Activated CD8-positive, alpha-beta memory T cell treated with anti-CD3 and anti-CD28 coated beads, Interleukin-2, amount 10 ng/mL, durations not matched to agents 7 days and 5 days (primary cell): ENCODE data around the gene ERI3. TPM values are rescaled to one million over a fixed set of nuclear protein-coding genes. Genes with fewer than 3 reads are reported as not detected.

Experiments used
- ATAC-seq: fragments of 150-1000 bp; cut with Tn5 transposase; one replicate; pipeline ENCODE4 v1.10.0; 2021; ENCODE audit warnings: moderate library complexity
- CTCF ChIA-PET: fragments of 350-600 bp; sonication (Branson Sonifier 250); formaldehyde crosslinking; loops from one replicate; lab custom pipeline; 2021; ENCODE audit warnings: antibody characterized with exemption; lab: Charles Lee
- DNase-seq: peaks from one replicate; pipeline ENCODE4 v3.0.0-alpha.2; 2020
- H3K27ac Mint-ChIP-seq: one replicate; pipeline ENCODE4 v1.8.0; 2021; ENCODE audit warnings: mild to moderate bottlenecking, mixed read lengths
- H3K27me3 Mint-ChIP-seq: one replicate; pipeline ENCODE4 v1.8.0; 2021; ENCODE audit warnings: mixed read lengths
- H3K36me3 Mint-ChIP-seq: one replicate; pipeline ENCODE4 v1.8.0; 2021; ENCODE audit warnings: mild to moderate bottlenecking, mixed read lengths
- H3K4me1 Mint-ChIP-seq: one replicate; pipeline ENCODE4 v1.8.0; 2021; ENCODE audit warnings: mixed read lengths
- H3K4me3 Mint-ChIP-seq: one replicate; pipeline ENCODE4 v1.8.0; 2021; ENCODE audit warnings: mild to moderate bottlenecking, moderate library complexity, mixed read lengths
- H3K9me3 Mint-ChIP-seq: one replicate; pipeline ENCODE4 v1.8.0; 2022; ENCODE audit warnings: low read depth, mixed read lengths
- total RNA-seq, 2 experiments: library from RNA; stranded (reverse); gene quantifications; one replicate each; pipeline ENCODE4 v1.2.3, GENCODE V29; 2021

Gene ERI3
- total RNA-seq, 2 experiments from 2014 or later: 27.2 to 30.4 TPM

GRCh38 chr1:44238660-44239059 is 116.4 kb downstream of the ERI3 start:
- H3K4me1 Mint-ChIP-seq: peaks cover 2% of the 10 kb centered on the region
- no peaks in the 10 kb centered on the region for H3K27me3 Mint-ChIP-seq
- ATAC-seq: no peak
- H3K4me3 Mint-ChIP-seq: no peak overlapping the region
- DNase-seq: no peak
- H3K27ac Mint-ChIP-seq: no peak overlapping the region
- H3K9me3 Mint-ChIP-seq: no peaks in the 10 kb centered on the region
- H3K36me3 Mint-ChIP-seq: no peaks in the 10 kb centered on the region
- CTCF ChIA-PET: interaction anchor here (0.5 to 1.9 kb wide), 5 partner anchors 13 to 146 kb away, joined by 3 to 12 read pairs (median 3); no protein-coding TSS in a partner anchor

GRCh38 chr1:44237721-44238457 is 117.2 kb downstream of the ERI3 start:
- H3K4me1 Mint-ChIP-seq: peaks cover 2% of the 10 kb centered on the region
- H3K27ac Mint-ChIP-seq: no peak overlapping the region
- CTCF ChIA-PET: interaction anchor here (0.6 to 1.9 kb wide), 8 partner anchors 13 to 145 kb away, joined by 3 to 12 read pairs (median 3); partner anchors contain the start of gene DMAP1
- DNase-seq (peak; percentile 50), ATAC-seq (peak; percentile 73)
- H3K27me3 Mint-ChIP-seq: no peaks in the 10 kb centered on the region
- no peaks in the 10 kb centered on the region for H3K9me3 Mint-ChIP-seq
- no peaks in the 10 kb centered on the region for H3K36me3 Mint-ChIP-seq
- no peak overlapping the region for H3K4me3 Mint-ChIP-seq

- Mint-ChIP-seq H3K4me1 (peaks cover 2% of the 10 kb centered on the region), H3K36me3 (no peaks in the 10 kb centered on the region), H3K9me3 (no peaks in the 10 kb centered on the region), H3K27ac (no peak overlapping the region), H3K4me3 (no peak overlapping the region), H3K27me3 (no peaks in the 10 kb centered on the region)
- ATAC-seq (no peak), DNase-seq (no peak)
- CTCF ChIA-PET: no interaction called here
These were observed 118.4 kb downstream of the ERI3 start for GRCh38 chr1:44236490-44237272.

GRCh38 chr1:44235808-44236207 is 119.2 kb downstream of the ERI3 start:
- no peaks in the 10 kb centered on the region for H3K27me3 Mint-ChIP-seq
- ATAC-seq (no peak), DNase-seq (no peak)
- no peaks in the 10 kb centered on the region for H3K36me3 Mint-ChIP-seq
- H3K27ac Mint-ChIP-seq: no peak overlapping the region
- no peaks in the 10 kb centered on the region for H3K9me3 Mint-ChIP-seq
- H3K4me1 Mint-ChIP-seq: peaks cover 2% of the 10 kb centered on the region
- CTCF ChIA-PET: interaction anchor here (0.9 kb wide), 1 partner anchor 11 kb away, joined by 3 read pairs; no protein-coding TSS in a partner anchor
- no peak overlapping the region for H3K4me3 Mint-ChIP-seq

- peaks cover 2% of the 10 kb centered on the region for H3K4me1 Mint-ChIP-seq
- no peaks in the 10 kb centered on the region for H3K27me3 Mint-ChIP-seq
- H3K4me3 Mint-ChIP-seq: no peak overlapping the region
- H3K9me3 Mint-ChIP-seq: no peaks in the 10 kb centered on the region
- H3K27ac Mint-ChIP-seq: no peak overlapping the region
- H3K36me3 Mint-ChIP-seq: no peaks in the 10 kb centered on the region
- CTCF ChIA-PET: interaction anchor here (1.1 to 1.2 kb wide), 2 partner anchors 16 to 198 kb away, joined by 3 to 7 read pairs; no protein-coding TSS in a partner anchor
- ATAC-seq: no peak
- no peak for DNase-seq
These were observed 121.5 kb downstream of the ERI3 start for GRCh38 chr1:44233593-44233992.

- H3K27me3 Mint-ChIP-seq: no peaks in the 10 kb centered on the region
- DNase-seq: no peak
- no peaks in the 10 kb centered on the region for H3K4me1 Mint-ChIP-seq
- H3K27ac Mint-ChIP-seq: no peak overlapping the region
- H3K9me3 Mint-ChIP-seq: no peaks in the 10 kb centered on the region
- H3K4me3 Mint-ChIP-seq: no peak overlapping the region
- ATAC-seq: no peak
- H3K36me3 Mint-ChIP-seq: no peaks in the 10 kb centered on the region
- CTCF ChIA-PET: no interaction called here
These were observed 124.3 kb downstream of the ERI3 start for GRCh38 chr1:44230796-44231195.

GRCh38 chr1:44229435-44230167 is 125.5 kb downstream of the ERI3 start:
- H3K27ac Mint-ChIP-seq: no peak overlapping the region
- CTCF ChIA-PET: no interaction called here
- H3K4me3 Mint-ChIP-seq: no peak overlapping the region
- H3K36me3 Mint-ChIP-seq: no peaks in the 10 kb centered on the region
- no peak for DNase-seq
- no peaks in the 10 kb centered on the region for H3K4me1 Mint-ChIP-seq
- ATAC-seq: no peak
- no peaks in the 10 kb centered on the region for H3K27me3 Mint-ChIP-seq
- H3K9me3 Mint-ChIP-seq: no peaks in the 10 kb centered on the region

GRCh38 chr1:44228218-44228617 is 126.8 kb downstream of the ERI3 start:
- no peaks in the 10 kb centered on the region for H3K36me3 Mint-ChIP-seq
- DNase-seq (no peak), ATAC-seq (no peak)
- H3K4me3 Mint-ChIP-seq: no peak overlapping the region
- no peaks in the 10 kb centered on the region for H3K27me3 Mint-ChIP-seq
- CTCF ChIA-PET: interaction anchor here (1.7 kb wide), 1 partner anchor 11 kb away, joined by 6 read pairs; no protein-coding TSS in a partner anchor
- H3K27ac Mint-ChIP-seq: no peak overlapping the region
- no peaks in the 10 kb centered on the region for H3K4me1 Mint-ChIP-seq
- H3K9me3 Mint-ChIP-seq: no peaks in the 10 kb centered on the region

GRCh38 chr1:44227211-44227610 is 127.8 kb downstream of the ERI3 start:
- ATAC-seq (no peak), DNase-seq (no peak)
- no peak overlapping the region for H3K27ac Mint-ChIP-seq
- H3K4me3 Mint-ChIP-seq: no peak overlapping the region
- CTCF ChIA-PET: interaction anchor here (1.7 kb wide), 1 partner anchor 10 kb away, joined by 6 read pairs; no protein-coding TSS in a partner anchor
- no peaks in the 10 kb centered on the region for H3K36me3 Mint-ChIP-seq
- H3K9me3 Mint-ChIP-seq: no peaks in the 10 kb centered on the region
- H3K4me1 Mint-ChIP-seq: peaks cover 3% of the 10 kb centered on the region
- H3K27me3 Mint-ChIP-seq: no peaks in the 10 kb centered on the region

- H3K4me3 Mint-ChIP-seq: no peak overlapping the region
- H3K27ac Mint-ChIP-seq: no peak overlapping the region
These were observed 129.3 kb downstream of the ERI3 start for GRCh38 chr1:44225761-44226160.

GRCh38 chr1:44223187-44223610 is 131.9 kb downstream of the ERI3 start:
- no peak overlapping the region for H3K4me3 Mint-ChIP-seq
- peaks cover 9% of the 10 kb centered on the region for H3K36me3 Mint-ChIP-seq
- no peak overlapping the region for H3K27ac Mint-ChIP-seq
- CTCF ChIA-PET: no interaction called here
- ATAC-seq: no peak
- peaks cover 13% of the 10 kb centered on the region for H3K4me1 Mint-ChIP-seq
- H3K27me3 Mint-ChIP-seq: no peaks in the 10 kb centered on the region
- no peaks in the 10 kb centered on the region for H3K9me3 Mint-ChIP-seq
- no peak for DNase-seq

More at GRCh38 chr1:44225761-44226160, 129.3 kb downstream of the ERI3 start:
- H3K27me3 Mint-ChIP-seq: no peaks in the 10 kb centered on the region
- no peak for ATAC-seq
- no peaks in the 10 kb centered on the region for H3K9me3 Mint-ChIP-seq
- CTCF ChIA-PET: interaction anchor here (0.8 to 1.5 kb wide), 3 partner anchors 8 to 10 kb away, joined by 3 read pairs; no protein-coding TSS in a partner anchor
- peaks cover 3% of the 10 kb centered on the region for H3K36me3 Mint-ChIP-seq
- peaks cover 6% of the 10 kb centered on the region for H3K4me1 Mint-ChIP-seq
- DNase-seq: no peak

GRCh38 chr1:44222397-44223186 is 132.5 kb downstream of the ERI3 start:
- H3K27ac Mint-ChIP-seq: no peak overlapping the region
- no peak for ATAC-seq
- no peaks in the 10 kb centered on the region for H3K27me3 Mint-ChIP-seq
- DNase-seq: no peak
- H3K4me1 Mint-ChIP-seq: peaks cover 13% of the 10 kb centered on the region
- H3K36me3 Mint-ChIP-seq: peaks cover 9% of the 10 kb centered on the region
- CTCF ChIA-PET: no interaction called here
- H3K4me3 Mint-ChIP-seq: no peak overlapping the region
- H3K9me3 Mint-ChIP-seq: no peaks in the 10 kb centered on the region
